SK-N-SH (cell line): ENCODE measurements around the gene TBX15. TPM values are rescaled to one million over a fixed set of nuclear protein-coding genes. Genes with fewer than 3 reads are reported as not detected.
A peak's percentile ranks its signal among the peaks of the same experiment; 100 is the strongest.

Experiments used
- CTCF ChIA-PET: fragments of 300-600, 350-600 bp; formaldehyde crosslinking; extraction: SDS; loops from one replicate; lab custom pipeline; 2021; lab: Yijun Ruan, JAX
- POLR2A ChIA-PET: fragments of 350-600 bp; sonication (Branson Sonifier 250); formaldehyde crosslinking; extraction: SDS; loops from one replicate; lab custom pipeline; 2020; ENCODE audit warnings: antibody characterized with exemption, inconsistent platforms; lab: Yijun Ruan, JAX
- DNase-seq: peaks from one replicate; pipeline ENCODE4 v3.0.0; 2012
- H2AFZ ChIP-seq: fragments of 200-600 bp; sonication (generic); 2 replicates; pipeline ENCODE4 v1.8.1; 2016; ENCODE audit warnings: antibody characterized with exemption, mild to moderate bottlenecking, low read depth
- H3F3A ChIP-seq: fragments of 200-600 bp; sonication (generic); replicated peaks from 2 replicates; pipeline ENCODE3; 2016; ENCODE audit warnings: antibody characterized with exemption, mild to moderate bottlenecking; ENCODE audit not compliant: insufficient read depth
- H3K27ac ChIP-seq, 2 experiments: fragments of 200-500 bp in 1 of 2; fragments of 200-600 bp in 1 of 2; sonication (Bioruptor generic) in 1 of 2; sonication (generic), shearing (Covaris generic) in 1 of 2; 2 replicates each; pipeline versions ENCODE4 v1.5.1 to v1.6.1; 2014 to 2016; ENCODE audit warnings: low read depth in 2 of 2, inconsistent platforms in 1 of 2, low read length in 1 of 2, mild to moderate bottlenecking in 1 of 2, mixed read lengths in 1 of 2
- H3K27me3 ChIP-seq: fragments of 200-600 bp; sonication (generic), shearing (Covaris generic); 2 replicates; pipeline ENCODE4 v1.6.1; 2016; ENCODE audit warnings: mixed run types; ENCODE audit not compliant: insufficient read depth
- H3K36me3 ChIP-seq, 2 experiments: fragments of 200-500 bp in 1 of 2; fragments of 200-600 bp in 1 of 2; sonication (Bioruptor generic) in 1 of 2; sonication (generic) in 1 of 2; replicated peaks in 1 of 2; 2 replicates each; pipeline versions ENCODE3 to v1.5.1; 2014 to 2016; ENCODE audit warnings: low read length in 1 of 2, mild to moderate bottlenecking in 1 of 2; ENCODE audit not compliant: insufficient read depth in 2 of 2, control insufficient read depth in 1 of 2
- H3K4me1 ChIP-seq, 2 experiments: fragments of 200-500 bp in 1 of 2; fragments of 200-600 bp in 1 of 2; sonication (Bioruptor generic) in 1 of 2; sonication (generic), shearing (Covaris generic) in 1 of 2; 2 replicates each; pipeline versions ENCODE4 v1.5.1 to v1.6.1; 2014 to 2016; ENCODE audit warnings: low read depth in 1 of 2, low read length in 1 of 2, mixed run types in 1 of 2; ENCODE audit not compliant: insufficient read depth in 2 of 2, control insufficient read depth in 1 of 2
- H3K4me2 ChIP-seq: fragments of 200-600 bp; sonication (generic), shearing (Covaris generic); 2 replicates; pipeline ENCODE4 v1.6.1; 2017; ENCODE audit warnings: mixed run types
- H3K4me3 ChIP-seq, 2 experiments: fragments of 200-500 bp in 1 of 2; fragments of 200-600 bp in 1 of 2; sonication (Bioruptor generic) in 1 of 2; sonication (generic), shearing (Covaris generic) in 1 of 2; 2 replicates each; pipeline versions ENCODE4 v1.5.1 to v1.8.1; 2014 to 2016; ENCODE audit warnings: low read depth in 2 of 2, inconsistent platforms in 1 of 2, low read length in 1 of 2, mild to moderate bottlenecking in 1 of 2, mixed read lengths in 1 of 2, moderate library complexity in 1 of 2
- H3K79me2 ChIP-seq: fragments of 200-600 bp; sonication (generic); 2 replicates; pipeline ENCODE4 v1.8.1; 2017; ENCODE audit warnings: mild to moderate bottlenecking; ENCODE audit not compliant: insufficient read depth
- H3K9ac ChIP-seq: fragments of 200-600 bp; sonication (generic); 2 replicates; pipeline ENCODE4 v1.6.1; 2017; ENCODE audit warnings: mixed run types
- H3K9me2 ChIP-seq: fragments of 200-600 bp; sonication (generic); 2 replicates; pipeline ENCODE4 v1.6.1; 2017; ENCODE audit warnings: mixed run types
- H3K9me3 ChIP-seq: fragments of 200-600 bp; sonication (generic); 2 replicates; pipeline ENCODE4 v1.6.1; 2017; ENCODE audit warnings: mixed run types, mild to moderate bottlenecking, moderate library complexity
- H4K20me1 ChIP-seq: fragments of 200-600 bp; sonication (generic); 2 replicates; pipeline ENCODE4 v1.6.1; 2017; ENCODE audit warnings: mild to moderate bottlenecking, mixed run types; ENCODE audit not compliant: insufficient read depth
- CHD2 ChIP-seq: fragments of 150-350 bp; IDR thresholded peaks from 2 replicates; pipeline ENCODE4 v1.6.1; 2018; ENCODE audit warnings: low read length; ENCODE audit not compliant: partially characterized antibody
- EP300 ChIP-seq, 2 experiments: IDR thresholded peaks; 2 replicates each; pipeline versions ENCODE4 v1.4.0 to v1.6.1; 2012; ENCODE audit warnings: borderline replicate concordance in 1 of 2, low read depth in 1 of 2, low read length in 1 of 2
- EZH2phosphoT487 ChIP-seq: fragments of 200-600 bp; sonication (generic); IDR thresholded peaks from 2 replicates; pipeline ENCODE4 v1.6.1; 2017; ENCODE audit warnings: low read depth, mixed run types, mild to moderate bottlenecking, antibody characterized with exemption, moderate library complexity, borderline replicate concordance
- FOSL2 ChIP-seq: IDR thresholded peaks from 2 replicates; pipeline ENCODE4 v1.4.0; 2012; ENCODE audit warnings: low read depth, mild to moderate bottlenecking, moderate library complexity, borderline replicate concordance
- FOXJ3 ChIP-seq: sonication (generic); formaldehyde crosslinking; IDR thresholded peaks from 2 replicates; pipeline ENCODE4 v1.5.1; 2020; ENCODE audit warnings: mild to moderate bottlenecking, missing genetic modification reagents
- FOXM1 ChIP-seq: IDR thresholded peaks from 2 replicates; pipeline ENCODE4 v1.4.0; 2012; ENCODE audit warnings: low read depth, mild to moderate bottlenecking
- GABPA ChIP-seq: IDR thresholded peaks from 2 replicates; pipeline ENCODE4 v1.4.0; 2012; ENCODE audit warnings: low read depth, mild to moderate bottlenecking
- MEF2A ChIP-seq: IDR thresholded peaks from 2 replicates; pipeline ENCODE4 v1.4.0; 2012; ENCODE audit warnings: low read depth, borderline replicate concordance
- MXI1 ChIP-seq: IDR thresholded peaks from 2 replicates; pipeline ENCODE4 v1.6.1; 2012; ENCODE audit warnings: mild to moderate bottlenecking, low read depth, low read length, improper control_type of control experiment
- NFIC ChIP-seq: IDR thresholded peaks from 2 replicates; pipeline ENCODE4 v1.4.0; 2012; ENCODE audit warnings: borderline replicate concordance
- NRF1 ChIP-seq: IDR thresholded peaks from 2 replicates; pipeline ENCODE4 v1.6.1; 2012; ENCODE audit warnings: low read depth, mild to moderate bottlenecking, low read length
- POLR2AphosphoS5 ChIP-seq: IDR thresholded peaks from 2 replicates; pipeline ENCODE4 v1.6.1; 2012; ENCODE audit warnings: low read depth, low read length
- RAD21 ChIP-seq: IDR thresholded peaks from 2 replicates; pipeline ENCODE4 v1.6.1; 2012; ENCODE audit warnings: mild to moderate bottlenecking, low read length
- RCOR1 ChIP-seq: fragments of 150-350 bp; IDR thresholded peaks from 2 replicates; pipeline ENCODE4 v1.6.1; 2017; ENCODE audit warnings: antibody characterized with exemption, low read length
- RFX5 ChIP-seq: IDR thresholded peaks from 2 replicates; pipeline ENCODE4 v1.6.1; 2012; ENCODE audit warnings: mild to moderate bottlenecking, improper control_type of control experiment, low read length
- RXRA ChIP-seq: IDR thresholded peaks from 2 replicates; pipeline ENCODE4 v1.4.0; 2012; ENCODE audit warnings: low read depth, mild to moderate bottlenecking, borderline replicate concordance
- TEAD4 ChIP-seq: IDR thresholded peaks from 2 replicates; pipeline ENCODE4 v1.4.0; 2012; ENCODE audit warnings: mild to moderate bottlenecking, borderline replicate concordance; ENCODE audit not compliant: insufficient read depth
- whole genome bisulfite sequencing: methylation state at CpG from one replicate; pipeline ENCODE4 v1.1.6; 2017; ENCODE audit warnings: low lambda C conversion rate; 5-methylcytosine and 5-hydroxymethylcytosine counted together
- polyA plus RNA-seq, 3 experiments: library from polyadenylated mRNA; depleted of rRNA; stranded (reverse); fragments of >200 nt; gene quantifications; 2 replicates each; pipeline ENCODE4 v1.2.3, GENCODE V29; 2012
- TF ChIP-seq, protein P1 (sequence below): fragments of 200-600 bp; sonication (generic); IDR thresholded peaks from 2 replicates; pipeline ENCODE4 v1.6.1; 2017; ENCODE audit warnings: antibody characterized with exemption, mild to moderate bottlenecking, moderate library complexity
- TF ChIP-seq, protein P2 (sequence below): IDR thresholded peaks from 2 replicates; pipeline ENCODE4 v1.4.0; 2012; ENCODE audit warnings: low read depth
- TF ChIP-seq, protein P3 (sequence below): IDR thresholded peaks from 2 replicates; pipeline ENCODE4 v1.4.0; 2012; ENCODE audit warnings: low read depth, borderline replicate concordance

The TBX15 gene
- polyA plus RNA-seq, 1 of the 3 experiments (the other 2 are of a cell fraction) = 0.02 TPM

DNA sequence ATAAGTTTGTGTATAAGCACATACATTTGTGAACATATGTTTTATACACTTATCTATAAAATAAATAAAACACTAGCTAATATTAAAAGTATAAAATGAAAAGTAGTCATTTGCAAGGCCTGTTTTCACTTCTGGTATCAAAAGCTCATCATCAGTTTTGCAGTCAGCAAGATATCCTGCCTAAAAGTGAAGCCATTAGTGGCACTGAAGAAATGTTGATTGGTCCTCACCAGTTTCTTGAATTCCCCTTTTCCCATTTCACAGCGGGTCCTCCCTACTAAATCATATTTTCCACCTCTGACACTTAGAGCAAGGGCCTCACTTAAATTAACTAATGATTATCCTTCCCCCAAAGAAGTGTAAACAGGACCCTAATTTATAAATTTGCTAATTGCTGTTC lies 6.7 kb downstream of the TBX15 start (continued):
- TF ChIP-seq, protein P1, sequence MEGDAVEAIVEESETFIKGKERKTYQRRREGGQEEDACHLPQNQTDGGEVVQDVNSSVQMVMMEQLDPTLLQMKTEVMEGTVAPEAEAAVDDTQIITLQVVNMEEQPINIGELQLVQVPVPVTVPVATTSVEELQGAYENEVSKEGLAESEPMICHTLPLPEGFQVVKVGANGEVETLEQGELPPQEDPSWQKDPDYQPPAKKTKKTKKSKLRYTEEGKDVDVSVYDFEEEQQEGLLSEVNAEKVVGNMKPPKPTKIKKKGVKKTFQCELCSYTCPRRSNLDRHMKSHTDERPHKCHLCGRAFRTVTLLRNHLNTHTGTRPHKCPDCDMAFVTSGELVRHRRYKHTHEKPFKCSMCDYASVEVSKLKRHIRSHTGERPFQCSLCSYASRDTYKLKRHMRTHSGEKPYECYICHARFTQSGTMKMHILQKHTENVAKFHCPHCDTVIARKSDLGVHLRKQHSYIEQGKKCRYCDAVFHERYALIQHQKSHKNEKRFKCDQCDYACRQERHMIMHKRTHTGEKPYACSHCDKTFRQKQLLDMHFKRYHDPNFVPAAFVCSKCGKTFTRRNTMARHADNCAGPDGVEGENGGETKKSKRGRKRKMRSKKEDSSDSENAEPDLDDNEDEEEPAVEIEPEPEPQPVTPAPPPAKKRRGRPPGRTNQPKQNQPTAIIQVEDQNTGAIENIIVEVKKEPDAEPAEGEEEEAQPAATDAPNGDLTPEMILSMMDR = no peak
- TF ChIP-seq EZH2phosphoT487 (no peak), RFX5 (no peak), FOSL2 (no peak)
- TF ChIP-seq, all 33 proteins: peak for 0

DNA sequence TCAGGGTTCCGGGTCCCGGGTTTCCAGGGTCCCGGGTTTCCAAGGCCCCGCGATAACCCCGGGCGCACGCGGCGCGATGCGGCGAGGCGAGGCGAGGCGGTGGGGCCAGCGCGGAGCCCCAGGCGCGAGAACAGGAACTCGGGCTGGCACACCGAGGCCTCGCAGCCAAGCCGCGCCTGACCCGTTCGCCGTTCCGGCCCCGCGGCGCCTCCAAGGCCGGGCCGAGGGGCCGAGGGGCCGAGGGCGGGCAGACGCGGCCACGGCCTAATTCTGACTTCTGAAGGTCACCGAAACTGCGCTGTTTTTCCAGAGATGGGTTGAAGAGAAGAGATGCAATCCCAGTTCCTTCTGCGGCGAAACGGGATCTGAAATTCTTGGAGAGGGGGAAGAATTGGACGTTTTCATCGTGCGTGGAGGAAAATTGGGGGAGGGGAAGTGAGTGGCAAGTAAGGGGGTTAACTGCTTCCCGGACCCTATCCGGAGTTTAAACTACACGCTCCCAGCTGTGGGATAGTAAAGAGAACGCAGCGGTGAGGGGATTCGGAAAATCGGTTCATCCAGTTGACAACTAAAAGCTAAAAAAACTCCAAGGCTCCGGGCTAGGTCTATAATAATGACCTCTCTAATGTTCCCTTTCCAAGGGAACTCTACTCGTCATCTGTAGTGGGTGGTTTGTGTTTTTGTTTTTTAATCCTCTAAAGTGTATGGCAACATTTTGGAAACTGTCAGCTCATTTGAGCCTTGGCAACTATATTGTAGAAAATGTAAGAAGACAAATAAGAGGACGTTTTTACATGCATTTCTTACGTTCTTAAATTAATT lies 8.2 kb downstream of the TBX15 start:
- no peaks in the 10 kb centered on the region for H3K4me1 ChIP-seq

More for the DNA sequence above, 8.2 kb downstream of the TBX15 start:
- 19% methylated on average over 37 of the region's 59 CpGs for WGBS
- H3K9me2 ChIP-seq = no peaks in the 10 kb centered on the region
- no peaks in the 10 kb centered on the region for H4K20me1 ChIP-seq
- CTCF ChIA-PET = interaction anchor here (0.8 to 1.5 kb wide), 2 partner anchors 14 to 29 kb away, joined by 3 to 5 read pairs; no protein-coding TSS in a partner anchor
- no peaks in the 10 kb centered on the region for H3K9me3 ChIP-seq
- H3K27ac ChIP-seq = no peak overlapping the region
- H3K27me3 ChIP-seq = peaks cover 96% of the 10 kb centered on the region
- H2AFZ ChIP-seq = no peak overlapping the region
- peak overlapping the region; percentile 52 for H3K4me2 ChIP-seq
- H3K9ac ChIP-seq = no peak overlapping the region
- no peaks in the 10 kb centered on the region for H3F3A ChIP-seq
- H3K79me2 ChIP-seq = no peaks in the 10 kb centered on the region
- POLR2A ChIA-PET = no interaction called here
- peak overlapping the region in 1 of 2 experiments; percentile 7; a peak in 1 of 4 replicates for H3K4me3 ChIP-seq
- peak; percentile 46 for DNase-seq
- TF ChIP-seq RAD21 (no peak), CHD2 (no peak), FOXJ3 (no peak), RFX5 (no peak), POLR2AphosphoS5 (no peak), NRF1 (no peak), RCOR1 (no peak), RXRA (no peak), FOXM1 (no peak), GABPA (no peak), MEF2A (no peak), NFIC (no peak), EZH2phosphoT487 (no peak; the same call in 1 of the 2 replicates), TEAD4 (no peak), EP300 (IDR thresholded peaks at IDR 0.05; ENCODE audit: borderline replicate concordance in 1 of 2, low read depth in 1 of 2, low read length in 1 of 2) (no peak), MXI1 (no peak), FOSL2 (no peak)
- TF ChIP-seq, protein P2, sequence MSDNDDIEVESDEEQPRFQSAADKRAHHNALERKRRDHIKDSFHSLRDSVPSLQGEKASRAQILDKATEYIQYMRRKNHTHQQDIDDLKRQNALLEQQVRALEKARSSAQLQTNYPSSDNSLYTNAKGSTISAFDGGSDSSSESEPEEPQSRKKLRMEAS = no peak
- TF ChIP-seq, protein P3, sequence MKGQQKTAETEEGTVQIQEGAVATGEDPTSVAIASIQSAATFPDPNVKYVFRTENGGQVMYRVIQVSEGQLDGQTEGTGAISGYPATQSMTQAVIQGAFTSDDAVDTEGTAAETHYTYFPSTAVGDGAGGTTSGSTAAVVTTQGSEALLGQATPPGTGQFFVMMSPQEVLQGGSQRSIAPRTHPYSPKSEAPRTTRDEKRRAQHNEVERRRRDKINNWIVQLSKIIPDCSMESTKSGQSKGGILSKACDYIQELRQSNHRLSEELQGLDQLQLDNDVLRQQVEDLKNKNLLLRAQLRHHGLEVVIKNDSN = no peak
- H3K36me3 ChIP-seq = no peaks in the 10 kb centered on the region
